ENCODE results near the gene SIPA1L3.

DNA sequence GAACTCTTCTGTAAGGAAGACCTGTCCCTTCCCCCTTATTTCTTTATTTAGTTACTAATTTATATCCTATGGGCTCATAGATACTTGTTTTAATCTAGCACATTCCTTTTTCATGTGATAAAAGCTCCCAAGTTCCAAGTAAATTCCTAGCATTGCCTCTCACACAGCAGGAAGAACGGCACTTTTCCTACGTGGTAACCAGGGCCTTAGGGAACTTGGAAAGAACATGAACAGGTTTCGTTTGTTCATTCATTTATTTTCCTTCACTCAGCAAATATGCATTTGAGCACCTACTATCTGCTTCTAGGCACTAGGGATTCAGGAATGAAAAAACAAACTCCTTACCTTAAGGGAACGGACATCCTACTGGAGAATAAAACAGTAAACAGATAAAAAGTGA is 125.1 kb downstream of the SIPA1L3 start:
- TF ChIP-seq BACH2 (CRISPR knock-in tag; IDR thresholded peaks at IDR 0.05; ENCODE audit: borderline replicate concordance) (no peak), ARNTL (CRISPR knock-in tag; IDR thresholded peaks at IDR 0.05; ENCODE audit: borderline replicate concordance, low read depth) (no peak), ESRRG (CRISPR knock-in tag; IDR thresholded peaks at IDR 0.05) (no peak), ZNF565 (CRISPR knock-in tag; conservative IDR thresholded peaks at IDR 0.05; ENCODE audit: low read depth) (no peak), TCF4 (CRISPR knock-in tag; IDR thresholded peaks at IDR 0.05; ENCODE audit: borderline replicate concordance) (no peak), PPARA (CRISPR knock-in tag; IDR thresholded peaks at IDR 0.05; ENCODE audit: borderline replicate concordance) (no peak), GLIS3 (CRISPR knock-in tag; IDR thresholded peaks at IDR 0.05) (no peak), RARB (CRISPR knock-in tag; IDR thresholded peaks at IDR 0.05) (no peak)
- TF ChIP-seq, protein P1, sequence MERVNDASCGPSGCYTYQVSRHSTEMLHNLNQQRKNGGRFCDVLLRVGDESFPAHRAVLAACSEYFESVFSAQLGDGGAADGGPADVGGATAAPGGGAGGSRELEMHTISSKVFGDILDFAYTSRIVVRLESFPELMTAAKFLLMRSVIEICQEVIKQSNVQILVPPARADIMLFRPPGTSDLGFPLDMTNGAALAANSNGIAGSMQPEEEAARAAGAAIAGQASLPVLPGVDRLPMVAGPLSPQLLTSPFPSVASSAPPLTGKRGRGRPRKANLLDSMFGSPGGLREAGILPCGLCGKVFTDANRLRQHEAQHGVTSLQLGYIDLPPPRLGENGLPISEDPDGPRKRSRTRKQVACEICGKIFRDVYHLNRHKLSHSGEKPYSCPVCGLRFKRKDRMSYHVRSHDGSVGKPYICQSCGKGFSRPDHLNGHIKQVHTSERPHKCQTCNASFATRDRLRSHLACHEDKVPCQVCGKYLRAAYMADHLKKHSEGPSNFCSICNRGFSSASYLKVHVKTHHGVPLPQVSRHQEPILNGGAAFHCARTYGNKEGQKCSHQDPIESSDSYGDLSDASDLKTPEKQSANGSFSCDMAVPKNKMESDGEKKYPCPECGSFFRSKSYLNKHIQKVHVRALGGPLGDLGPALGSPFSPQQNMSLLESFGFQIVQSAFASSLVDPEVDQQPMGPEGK (CRISPR knock-in tag; IDR thresholded peaks at IDR 0.05; ENCODE audit: borderline replicate concordance) = no peak
- TF ChIP-seq, protein P2, sequence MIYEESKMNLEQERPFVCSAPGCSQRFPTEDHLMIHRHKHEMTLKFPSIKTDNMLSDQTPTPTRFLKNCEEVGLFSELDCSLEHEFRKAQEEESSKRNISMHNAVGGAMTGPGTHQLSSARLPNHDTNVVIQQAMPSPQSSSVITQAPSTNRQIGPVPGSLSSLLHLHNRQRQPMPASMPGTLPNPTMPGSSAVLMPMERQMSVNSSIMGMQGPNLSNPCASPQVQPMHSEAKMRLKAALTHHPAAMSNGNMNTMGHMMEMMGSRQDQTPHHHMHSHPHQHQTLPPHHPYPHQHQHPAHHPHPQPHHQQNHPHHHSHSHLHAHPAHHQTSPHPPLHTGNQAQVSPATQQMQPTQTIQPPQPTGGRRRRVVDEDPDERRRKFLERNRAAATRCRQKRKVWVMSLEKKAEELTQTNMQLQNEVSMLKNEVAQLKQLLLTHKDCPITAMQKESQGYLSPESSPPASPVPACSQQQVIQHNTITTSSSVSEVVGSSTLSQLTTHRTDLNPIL (CRISPR knock-in tag; IDR thresholded peaks at IDR 0.05; ENCODE audit: low read depth) = no peak
